Measurements from ENCODE around the gene TGFBI. TPM values are rescaled to one million over a fixed set of nuclear protein-coding genes. Genes with fewer than 3 reads are reported as not detected.

The TGFBI gene
- total RNA-seq, 4 donors from 2014 or later: 38.4 to 48.0 (median 40.0) TPM

DNA sequence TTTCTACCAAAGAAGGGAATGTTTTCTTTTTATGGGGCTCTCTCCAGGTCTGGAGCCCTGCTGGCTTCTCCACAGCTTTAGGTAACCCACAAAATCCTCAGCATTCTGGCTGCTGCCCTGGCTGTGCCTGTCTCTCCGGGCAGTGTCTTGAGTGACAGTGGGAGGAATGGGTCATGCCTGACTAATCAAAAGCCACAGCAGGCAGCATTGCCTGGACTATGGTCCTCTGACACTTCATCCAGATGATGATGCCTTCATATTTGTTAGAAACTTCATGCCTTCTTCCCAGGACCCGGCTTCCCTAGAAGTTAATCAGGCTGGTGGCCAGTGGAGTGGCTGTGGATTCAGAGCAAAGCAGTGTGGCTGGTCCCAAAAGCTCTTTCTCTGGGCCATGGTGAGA, 32.2 kb upstream of the TGFBI start:
- Histone ChIP-seq H3K4me3 (no peak overlapping the region), H3K9me3 (no peaks in the 10 kb centered on the region), H3K36me3 (no peaks in the 10 kb centered on the region), H3K27ac (no peak overlapping the region), H3K4me1 (no peaks in the 10 kb centered on the region), H3K27me3 (no peaks in the 10 kb centered on the region)
- DNase-seq: no peak
- TF ChIP-seq POLR2A (IDR thresholded peaks at IDR 0.05): no peak
- TF ChIP-seq, protein P1, sequence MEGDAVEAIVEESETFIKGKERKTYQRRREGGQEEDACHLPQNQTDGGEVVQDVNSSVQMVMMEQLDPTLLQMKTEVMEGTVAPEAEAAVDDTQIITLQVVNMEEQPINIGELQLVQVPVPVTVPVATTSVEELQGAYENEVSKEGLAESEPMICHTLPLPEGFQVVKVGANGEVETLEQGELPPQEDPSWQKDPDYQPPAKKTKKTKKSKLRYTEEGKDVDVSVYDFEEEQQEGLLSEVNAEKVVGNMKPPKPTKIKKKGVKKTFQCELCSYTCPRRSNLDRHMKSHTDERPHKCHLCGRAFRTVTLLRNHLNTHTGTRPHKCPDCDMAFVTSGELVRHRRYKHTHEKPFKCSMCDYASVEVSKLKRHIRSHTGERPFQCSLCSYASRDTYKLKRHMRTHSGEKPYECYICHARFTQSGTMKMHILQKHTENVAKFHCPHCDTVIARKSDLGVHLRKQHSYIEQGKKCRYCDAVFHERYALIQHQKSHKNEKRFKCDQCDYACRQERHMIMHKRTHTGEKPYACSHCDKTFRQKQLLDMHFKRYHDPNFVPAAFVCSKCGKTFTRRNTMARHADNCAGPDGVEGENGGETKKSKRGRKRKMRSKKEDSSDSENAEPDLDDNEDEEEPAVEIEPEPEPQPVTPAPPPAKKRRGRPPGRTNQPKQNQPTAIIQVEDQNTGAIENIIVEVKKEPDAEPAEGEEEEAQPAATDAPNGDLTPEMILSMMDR (IDR thresholded peaks at IDR 0.05 in 4 of 5, conservative IDR thresholded peaks at IDR 0.05 in 1 of 5): no peak
- in situ Hi-C loops (cut with MboI; ENCODE audit: low sequenced_read_pairs in 4 of 4): no loop called here
- ATAC-seq: no peak
- intact Hi-C loops (cut with DNase I; ENCODE audit: low total_unique reads): no loop called here

DNA sequence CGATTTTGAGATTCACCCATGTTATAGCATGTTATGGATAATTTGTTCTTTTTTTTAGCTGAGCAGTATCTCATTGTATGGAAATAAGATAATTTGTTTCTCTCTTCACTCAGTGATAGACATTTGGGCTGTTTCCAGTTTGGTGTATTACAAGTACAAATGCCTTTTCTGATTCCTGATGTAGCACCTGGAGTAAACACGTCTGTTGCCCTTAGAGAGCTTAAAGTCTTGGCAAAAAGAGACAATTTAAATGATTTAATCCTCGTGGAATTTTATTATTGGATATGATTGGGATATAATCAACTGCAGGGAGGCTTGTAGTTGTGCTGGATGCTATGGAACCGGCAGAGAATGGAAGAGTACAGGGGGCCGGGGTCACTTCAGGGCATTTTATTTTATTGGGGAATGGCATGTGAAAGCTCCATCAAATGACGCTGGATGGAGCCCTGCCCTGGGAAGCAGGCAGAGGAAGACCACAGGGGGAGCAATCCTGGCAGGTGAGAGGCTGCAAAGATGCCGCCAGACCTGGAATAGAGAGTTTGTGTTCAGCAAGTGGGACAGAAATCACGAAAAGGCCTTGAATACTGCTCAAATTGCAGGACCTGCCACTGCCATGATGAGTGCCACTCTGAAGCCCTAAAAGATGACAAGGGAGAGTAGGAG, 31.0 kb upstream of the TGFBI start:
- Histone ChIP-seq H3K36me3 (no peaks in the 10 kb centered on the region), H3K9me3 (no peaks in the 10 kb centered on the region), H3K27me3 (no peaks in the 10 kb centered on the region), H3K4me1 (no peaks in the 10 kb centered on the region), H3K27ac (no peak overlapping the region), H3K4me3 (no peak overlapping the region)
- ATAC-seq (no peak), DNase-seq (no peak)
- no peak for TF ChIP-seq POLR2A (IDR thresholded peaks at IDR 0.05)
- TF ChIP-seq, protein P1 (IDR thresholded peaks at IDR 0.05 in 4 of 5, conservative IDR thresholded peaks at IDR 0.05 in 1 of 5): no peak
- intact Hi-C loops (cut with DNase I; ENCODE audit: low total_unique reads) (no loop called here), in situ Hi-C loops (cut with MboI; ENCODE audit: low sequenced_read_pairs in 4 of 4) (no loop called here)

DNA sequence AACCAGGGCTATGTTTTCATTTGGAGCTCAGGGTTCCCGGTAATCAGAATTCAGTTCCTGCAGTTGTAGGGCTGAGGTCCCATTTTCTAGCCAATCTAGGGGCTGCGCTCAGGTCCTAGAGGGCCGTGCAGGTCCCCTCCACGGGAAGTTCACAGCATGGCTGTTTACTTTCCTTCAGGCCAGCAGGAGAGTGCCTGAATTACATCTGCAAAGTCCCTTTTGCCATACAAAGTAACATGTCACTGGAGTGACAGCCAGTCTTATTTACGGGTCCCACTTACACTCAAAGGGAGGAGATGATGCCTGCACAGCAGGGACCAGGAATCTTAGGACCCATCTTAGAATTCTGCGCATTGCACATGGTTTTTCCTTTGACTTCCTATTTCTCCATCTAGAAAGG, 29.9 kb upstream of the TGFBI start:
- Histone ChIP-seq H3K27ac (no peak overlapping the region), H3K36me3 (no peaks in the 10 kb centered on the region), H3K4me1 (no peaks in the 10 kb centered on the region)

DNA sequence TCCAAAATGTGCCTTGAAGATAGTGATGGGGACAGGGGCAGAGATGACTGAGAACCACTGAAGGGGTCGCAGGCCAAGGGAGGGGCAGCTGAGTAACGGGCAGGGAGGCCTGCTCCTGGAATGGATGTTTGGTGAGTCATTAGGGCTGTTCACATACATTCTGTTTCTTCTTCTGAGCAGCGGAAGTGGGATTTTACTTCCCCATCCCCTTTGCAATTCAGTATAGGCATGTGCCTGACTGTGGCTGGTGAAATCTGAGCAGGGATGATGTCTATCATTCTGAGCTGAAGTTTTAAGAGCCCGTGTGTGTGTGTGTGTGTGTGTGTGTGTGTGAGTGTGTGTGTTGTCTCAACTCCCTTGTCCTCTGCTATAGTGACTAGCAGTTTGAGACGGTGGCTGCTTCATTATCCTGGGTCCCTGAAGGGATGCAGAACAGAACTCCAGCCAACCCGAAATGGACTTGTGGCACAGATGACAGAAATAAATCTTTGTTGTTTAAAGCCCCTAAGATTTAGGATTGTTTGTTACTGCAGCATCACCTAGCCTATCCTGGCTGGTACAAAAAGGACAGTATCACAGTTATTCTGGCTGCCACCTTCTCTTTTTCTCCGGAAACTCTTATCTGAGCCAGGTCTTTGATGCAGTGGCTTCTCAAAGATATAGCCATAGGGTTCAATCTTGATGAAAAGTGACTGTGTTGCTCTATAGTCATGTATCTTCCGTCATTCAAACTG, 29.2 kb upstream of the TGFBI start:
- Histone ChIP-seq H3K36me3 (no peaks in the 10 kb centered on the region), H3K27ac (no peak overlapping the region), H3K4me3 (no peak overlapping the region), H3K4me1 (no peaks in the 10 kb centered on the region), H3K9me3 (no peaks in the 10 kb centered on the region), H3K27me3 (no peaks in the 10 kb centered on the region)
- DNase-seq (no peak), ATAC-seq (no peak)
- in situ Hi-C loops (cut with MboI; ENCODE audit: low sequenced_read_pairs in 4 of 4): no loop called here
- no peak for TF ChIP-seq POLR2A (IDR thresholded peaks at IDR 0.05)
- intact Hi-C loops (cut with DNase I; ENCODE audit: low total_unique reads): no loop called here

More for the DNA sequence above, 29.9 kb upstream of the TGFBI start:
- H3K27me3 ChIP-seq: no peaks in the 10 kb centered on the region
- TF ChIP-seq, protein P1 (IDR thresholded peaks at IDR 0.05 in 4 of 5, conservative IDR thresholded peaks at IDR 0.05 in 1 of 5): no peak
- no peak for TF ChIP-seq POLR2A (IDR thresholded peaks at IDR 0.05)
- DNase-seq: no peak
- intact Hi-C loops (cut with DNase I; ENCODE audit: low total_unique reads) (no loop called here), in situ Hi-C loops (cut with MboI; ENCODE audit: low sequenced_read_pairs in 4 of 4) (no loop called here)
- no peak overlapping the region for H3K4me3 ChIP-seq
- no peaks in the 10 kb centered on the region for H3K9me3 ChIP-seq
- no peak for ATAC-seq

DNA sequence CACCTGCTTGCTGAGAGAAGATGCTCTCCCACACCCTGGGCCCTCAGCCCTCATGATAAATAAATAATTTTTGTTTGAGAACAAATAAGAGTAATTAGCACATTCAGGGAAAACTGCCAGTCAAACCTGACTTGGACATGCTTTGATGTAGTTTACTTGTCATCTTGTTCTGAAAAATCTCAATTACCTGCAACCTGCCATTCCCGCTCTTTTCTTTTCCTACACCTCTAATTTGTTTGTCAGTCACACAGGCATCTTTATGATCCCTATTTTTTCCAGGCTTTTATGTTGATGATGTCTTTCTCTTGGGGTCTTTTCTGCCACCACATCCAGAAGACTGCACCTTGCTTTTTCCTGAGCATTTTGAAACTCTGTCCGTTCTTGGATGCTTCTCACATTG, 28.6 kb upstream of the TGFBI start:
- H3K36me3 ChIP-seq: no peaks in the 10 kb centered on the region
- H3K9me3 ChIP-seq: no peaks in the 10 kb centered on the region
- no peak for ATAC-seq
- no peaks in the 10 kb centered on the region for H3K27me3 ChIP-seq
- in situ Hi-C loops (cut with MboI; ENCODE audit: low sequenced_read_pairs in 4 of 4) (no loop called here), intact Hi-C loops (cut with DNase I; ENCODE audit: low total_unique reads) (no loop called here)
- H3K27ac ChIP-seq: no peak overlapping the region
- H3K4me3 ChIP-seq: no peak overlapping the region
- no peak for DNase-seq
- TF ChIP-seq, protein P1 (IDR thresholded peaks at IDR 0.05 in 4 of 5, conservative IDR thresholded peaks at IDR 0.05 in 1 of 5): no peak
- TF ChIP-seq POLR2A (IDR thresholded peaks at IDR 0.05): no peak
- H3K4me1 ChIP-seq: no peaks in the 10 kb centered on the region
